Measurements from ENCODE around the gene MANF.

MANF gene

GRCh38 chr3:51398595-51399310 is 13.7 kb downstream of the MANF start:
- H3K27ac Mint-ChIP-seq: peak overlapping the region in 1 of 2 donors; percentile 72

DNA sequence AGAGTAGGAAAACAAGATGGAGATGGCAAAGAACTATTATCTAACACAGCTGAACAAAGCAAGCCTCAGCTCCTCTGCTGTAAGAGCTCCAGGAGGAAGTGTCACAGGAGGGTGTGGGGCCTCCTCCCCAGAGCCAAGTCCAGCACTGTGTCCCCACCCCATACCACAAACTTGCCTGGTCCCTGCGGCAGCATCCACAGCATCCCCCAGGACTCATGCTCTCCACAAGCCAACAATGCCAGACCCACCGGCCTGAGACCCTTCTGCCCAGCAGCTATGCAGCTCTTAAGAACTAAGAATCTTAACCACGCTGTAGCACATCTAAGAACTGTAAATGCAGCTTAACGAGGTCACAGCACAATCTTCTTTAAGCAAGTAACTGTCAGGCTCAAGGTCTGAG is 15.1 kb downstream of the MANF start:
- no peak for ATAC-seq (replicated peaks)
- H3K27me3 Mint-ChIP-seq: no peaks in the 10 kb centered on the region
- H3K9me3 Mint-ChIP-seq: no peaks in the 10 kb centered on the region
- peaks cover 51% of the 10 kb centered on the region for H3K36me3 Mint-ChIP-seq (ENCODE audit: insufficient read depth)
- DNase-seq: no peak
- peak overlapping the region; percentile 6 to 83 for H3K27ac Mint-ChIP-seq
- H3K4me3 Mint-ChIP-seq: no peak overlapping the region
- H3K4me1 Mint-ChIP-seq (ENCODE audit: low read depth in 2 of 2): peaks cover 7 to 20% of the 10 kb centered on the region in 2 donors

More at GRCh38 chr3:51398595-51399310, 13.7 kb downstream of the MANF start:
- no peak for ATAC-seq (replicated peaks)
- Mint-ChIP-seq H3K36me3 (ENCODE audit: insufficient read depth) (peaks cover 64% of the 10 kb centered on the region), H3K4me1 (ENCODE audit: low read depth in 2 of 2) (peaks cover 21 to 30% of the 10 kb centered on the region in 2 donors), H3K4me3 (no peak overlapping the region), H3K27me3 (no peaks in the 10 kb centered on the region), H3K9me3 (no peaks in the 10 kb centered on the region)
- no peak for DNase-seq

GRCh38 chr3:51401735-51402134 is 16.6 kb downstream of the MANF start:
- Mint-ChIP-seq H3K4me1 (ENCODE audit: low read depth in 2 of 2) (peaks cover 4 to 9% of the 10 kb centered on the region in 2 donors), H3K4me3 (no peak overlapping the region), H3K9me3 (no peaks in the 10 kb centered on the region), H3K36me3 (ENCODE audit: insufficient read depth) (peaks cover 44% of the 10 kb centered on the region), H3K27me3 (no peaks in the 10 kb centered on the region), H3K27ac (peak overlapping the region in 1 of 2 donors; percentile 70)
- ATAC-seq (replicated peaks): no peak
- no peak for DNase-seq

GRCh38 chr3:51403675-51404074 is 18.6 kb downstream of the MANF start:
- H3K27ac Mint-ChIP-seq: peak overlapping the region; percentile 44 to 54
- H3K9me3 Mint-ChIP-seq: no peaks in the 10 kb centered on the region
- peaks cover 45% of the 10 kb centered on the region for H3K36me3 Mint-ChIP-seq (ENCODE audit: insufficient read depth)
- no peak for DNase-seq
- ATAC-seq (replicated peaks): no peak
- H3K4me1 Mint-ChIP-seq (ENCODE audit: low read depth in 2 of 2): peaks cover 4 to 7% of the 10 kb centered on the region in 2 donors
- H3K27me3 Mint-ChIP-seq: no peaks in the 10 kb centered on the region
- H3K4me3 Mint-ChIP-seq: no peak overlapping the region

GRCh38 chr3:51408021-51408420 is 22.9 kb downstream of the MANF start:
- no peak overlapping the region for H3K27ac Mint-ChIP-seq
- no peaks in the 10 kb centered on the region for H3K27me3 Mint-ChIP-seq
- H3K36me3 Mint-ChIP-seq (ENCODE audit: insufficient read depth): peaks cover 51% of the 10 kb centered on the region

GRCh38 chr3:51408813-51409212 is 23.7 kb downstream of the MANF start:
- Mint-ChIP-seq H3K27ac (peak overlapping the region in 1 of 2 donors; percentile 28), H3K4me3 (no peak overlapping the region), H3K27me3 (no peaks in the 10 kb centered on the region), H3K9me3 (no peaks in the 10 kb centered on the region), H3K4me1 (ENCODE audit: low read depth in 2 of 2) (peaks cover 4 to 5% of the 10 kb centered on the region in 2 donors), H3K36me3 (ENCODE audit: insufficient read depth) (peaks cover 58% of the 10 kb centered on the region)
- no peak for DNase-seq
- ATAC-seq (replicated peaks): no peak

More at GRCh38 chr3:51408021-51408420, 22.9 kb downstream of the MANF start:
- Mint-ChIP-seq H3K9me3 (no peaks in the 10 kb centered on the region), H3K4me1 (ENCODE audit: low read depth in 2 of 2) (peaks cover 4 to 7% of the 10 kb centered on the region in 2 donors), H3K4me3 (no peak overlapping the region)
- no peak for ATAC-seq (replicated peaks)
- no peak for DNase-seq

- no peaks in the 10 kb centered on the region for H3K4me1 Mint-ChIP-seq (ENCODE audit: low read depth in 2 of 2)
- DNase-seq (no peak), ATAC-seq (replicated peaks) (no peak)
- H3K4me3 Mint-ChIP-seq: no peak overlapping the region
- peak overlapping the region in 1 of 2 donors; percentile 72 for H3K27ac Mint-ChIP-seq
- peaks cover 82% of the 10 kb centered on the region for H3K36me3 Mint-ChIP-seq (ENCODE audit: insufficient read depth)
- H3K9me3 Mint-ChIP-seq: no peaks in the 10 kb centered on the region
- H3K27me3 Mint-ChIP-seq: no peaks in the 10 kb centered on the region
Observed at GRCh38 chr3:51422211-51422610, 37.1 kb downstream of the MANF start.

DNA sequence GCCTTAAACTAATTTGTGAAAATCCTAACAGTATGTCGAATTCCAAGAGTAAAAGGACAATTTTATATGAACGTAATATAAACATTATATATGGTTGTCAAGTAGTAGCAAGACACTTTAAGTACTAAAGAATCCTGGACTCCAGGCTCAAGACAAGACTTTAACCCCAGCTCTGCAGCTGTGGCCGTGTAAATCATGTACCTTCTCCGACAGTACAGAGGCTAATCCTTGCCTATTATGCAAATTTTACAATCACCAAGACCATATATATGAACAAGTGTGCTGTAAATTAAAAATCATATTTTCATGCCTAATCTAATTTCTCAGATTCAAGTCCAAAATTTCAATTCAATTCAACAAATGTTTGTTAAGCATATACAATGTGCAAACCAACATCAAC is 41.8 kb downstream of the MANF start:
- Mint-ChIP-seq H3K4me3 (no peak overlapping the region), H3K9me3 (no peaks in the 10 kb centered on the region), H3K27ac (no peak overlapping the region), H3K27me3 (no peaks in the 10 kb centered on the region), H3K4me1 (ENCODE audit: low read depth in 2 of 2) (no peaks in the 10 kb centered on the region), H3K36me3 (ENCODE audit: insufficient read depth) (peaks cover 91% of the 10 kb centered on the region)
- DNase-seq: no peak
- ATAC-seq (replicated peaks): no peak

- ATAC-seq (replicated peaks) (no peak), DNase-seq (no peak)
- Mint-ChIP-seq H3K27me3 (no peaks in the 10 kb centered on the region), H3K9me3 (no peaks in the 10 kb centered on the region), H3K27ac (peak overlapping the region in 1 of 2 donors; percentile 25), H3K4me1 (ENCODE audit: low read depth in 2 of 2) (no peaks in the 10 kb centered on the region), H3K36me3 (ENCODE audit: insufficient read depth) (peaks cover 87% of the 10 kb centered on the region), H3K4me3 (no peak overlapping the region)
Observed at GRCh38 chr3:51429138-51429537, 44.0 kb downstream of the MANF start.

DNA sequence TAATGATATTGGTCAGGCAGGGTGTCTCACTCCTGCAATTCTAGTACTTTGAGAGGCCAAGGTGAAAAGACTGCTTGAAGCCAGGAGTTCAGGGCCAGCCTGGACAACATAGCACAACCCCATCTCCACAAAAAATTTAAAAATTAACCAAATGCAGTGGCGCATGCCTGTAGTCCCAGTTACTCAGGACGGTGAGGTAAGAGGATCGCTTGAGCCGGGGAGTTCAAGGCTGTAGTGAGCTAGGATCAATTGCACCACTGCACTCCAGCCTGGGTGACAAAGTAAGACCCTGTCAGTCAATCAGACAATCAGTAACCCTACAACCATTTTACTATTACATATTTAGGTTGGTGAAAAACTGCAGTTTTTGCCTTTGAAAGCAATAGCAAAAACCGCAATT is 49.0 kb downstream of the MANF start:
- H3K36me3 Mint-ChIP-seq (ENCODE audit: insufficient read depth): peaks cover 79% of the 10 kb centered on the region
- DNase-seq: no peak
- no peak for ATAC-seq (replicated peaks)
- H3K9me3 Mint-ChIP-seq: no peaks in the 10 kb centered on the region
- H3K27me3 Mint-ChIP-seq: no peaks in the 10 kb centered on the region
- peaks cover 2 to 7% of the 10 kb centered on the region in 2 donors for H3K4me1 Mint-ChIP-seq (ENCODE audit: low read depth in 2 of 2)
- no peak overlapping the region for H3K27ac Mint-ChIP-seq
- no peak overlapping the region for H3K4me3 Mint-ChIP-seq

DNA sequence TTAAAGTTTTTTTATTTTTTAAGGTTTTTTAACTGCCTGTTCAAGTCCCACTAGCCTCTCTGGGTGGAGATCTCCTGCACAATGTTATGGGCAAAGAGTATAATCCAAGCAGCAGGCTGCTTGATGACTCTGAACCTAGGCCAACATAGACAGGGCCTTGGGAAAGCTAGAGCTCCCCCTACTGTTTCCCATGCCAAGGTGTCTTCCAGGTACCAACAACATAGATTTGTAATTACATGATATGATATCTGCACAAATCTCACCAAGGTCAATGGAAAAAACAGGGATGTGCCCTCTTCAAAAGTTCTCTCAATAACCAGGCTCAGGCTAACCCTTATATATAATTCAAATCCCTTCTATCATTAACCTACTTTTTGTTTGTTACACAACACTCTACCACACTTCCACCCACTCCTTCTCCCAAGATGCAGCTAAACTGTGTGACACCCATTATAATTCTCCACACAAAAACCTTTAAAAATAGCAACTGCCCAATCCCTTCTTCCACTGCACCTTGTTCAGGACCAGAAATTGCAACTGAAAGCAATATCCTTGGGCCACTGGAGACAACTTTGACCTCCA is 49.7 kb downstream of the MANF start:
- no peaks in the 10 kb centered on the region for H3K9me3 Mint-ChIP-seq
- peak overlapping the region in 1 of 2 donors; percentile 17 for H3K27ac Mint-ChIP-seq
- peaks cover 2 to 7% of the 10 kb centered on the region in 2 donors for H3K4me1 Mint-ChIP-seq (ENCODE audit: low read depth in 2 of 2)
- no peak overlapping the region for H3K4me3 Mint-ChIP-seq
- ATAC-seq (replicated peaks) (peak; percentile 87), DNase-seq (peak; percentile 22 to 39 (median 36))
- H3K27me3 Mint-ChIP-seq: no peaks in the 10 kb centered on the region
- H3K36me3 Mint-ChIP-seq (ENCODE audit: insufficient read depth): peaks cover 79% of the 10 kb centered on the region

- ATAC-seq (replicated peaks): no peak
- Mint-ChIP-seq H3K4me3 (no peak overlapping the region), H3K27me3 (no peaks in the 10 kb centered on the region), H3K36me3 (ENCODE audit: insufficient read depth) (peaks cover 72% of the 10 kb centered on the region), H3K9me3 (no peaks in the 10 kb centered on the region), H3K4me1 (ENCODE audit: low read depth in 2 of 2) (peaks cover 8 to 12% of the 10 kb centered on the region in 2 donors), H3K27ac (peak overlapping the region; percentile 8 to 44)
- DNase-seq: no peak
Observed at GRCh38 chr3:51436998-51437639, 52.0 kb downstream of the MANF start.
